SK-N-MC (cell line): ENCODE results near the gene MEI1.

Source experiments
- EZH2 ChIP-seq: fragments of 200-600 bp; sonication (generic); IDR thresholded peaks from one replicate; pipeline ENCODE4 v1.6.1; 2017; ENCODE audit warnings: antibody characterized with exemption
- FOXP2 ChIP-seq: optimal IDR thresholded peaks from 2 replicates; pipeline ENCODE3; 2011; ENCODE audit warnings: mild to moderate bottlenecking, moderate library complexity; ENCODE audit not compliant: insufficient read depth; ENCODE audit errors: extremely low read length, control extremely low read depth
- POLR2AphosphoS5 ChIP-seq: IDR thresholded peaks from 2 replicates; pipeline ENCODE4 v1.6.1; 2012; ENCODE audit warnings: mild to moderate bottlenecking, low read depth, low read length, borderline replicate concordance

DNA sequence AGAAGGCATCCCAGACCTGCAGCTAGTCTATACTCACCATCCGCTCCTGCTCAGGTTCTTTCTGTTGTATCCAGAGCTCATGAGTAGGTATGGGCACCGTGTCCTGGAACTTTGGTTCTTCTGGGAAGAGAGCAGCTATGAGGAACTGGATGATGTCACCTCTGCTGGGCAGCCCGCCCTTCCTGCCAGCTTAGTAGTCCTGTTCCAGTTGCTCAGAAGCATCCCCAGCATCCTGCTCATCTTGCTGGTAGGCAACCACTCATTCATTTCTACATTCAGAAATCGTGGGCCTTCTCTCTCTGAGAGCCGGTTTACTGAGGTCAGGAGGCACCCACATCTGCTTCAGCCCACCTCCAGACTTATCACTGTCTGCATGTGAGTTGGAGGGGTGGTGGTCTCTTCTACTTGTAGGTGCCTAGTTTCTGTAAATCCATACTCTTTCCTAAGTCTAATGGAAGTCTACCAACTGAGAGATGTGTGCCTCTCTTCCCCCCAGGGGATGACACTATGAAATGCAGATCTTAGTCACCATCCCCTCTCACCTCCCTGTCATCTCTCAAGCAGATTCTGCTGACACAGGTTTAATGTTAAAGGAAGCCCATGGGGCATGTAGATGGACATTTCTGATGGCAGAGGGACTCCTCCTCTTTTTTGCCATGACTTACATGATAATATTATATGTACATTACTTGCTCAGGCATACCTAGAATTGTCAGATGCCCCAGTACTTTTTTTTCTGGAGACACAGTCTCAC, 71.6 kb downstream of the MEI1 start:
- TF ChIP-seq EZH2 (no peak), POLR2AphosphoS5 (no peak), FOXP2 (no peak)
